Fibroblast of villous mesenchyme (primary cell): ENCODE measurements around the gene PPP2R3A. TPM values are rescaled to one million over a fixed set of nuclear protein-coding genes. Genes with fewer than 3 reads are reported as not detected.
A peak's percentile ranks its signal among the peaks of the same experiment; 100 is the strongest.

ENCODE experiments used
- DNase-seq: peaks from one replicate; pipeline ENCODE4 v3.0.0-alpha.2; 2010; ENCODE audit warnings: low read depth
- H3K4me3 ChIP-seq: 2 replicates; pipeline ENCODE4 v1.5.1; 2011; ENCODE audit warnings: low read depth, mild to moderate bottlenecking, low read length
- CTCF ChIP-seq: IDR thresholded peaks from 2 replicates; pipeline ENCODE4 v1.5.1; 2012; ENCODE audit warnings: low read depth, mild to moderate bottlenecking, low read length; ENCODE audit not compliant: insufficient read depth
- total RNA-seq: library from RNA; depleted of rRNA; stranded (reverse); fragments of >200 nt; gene quantifications from 2 replicates; pipeline ENCODE4 v1.2.3, GENCODE V29; 2012

PPP2R3A gene
- total RNA-seq, 1 donor = 25.9 TPM

DNA sequence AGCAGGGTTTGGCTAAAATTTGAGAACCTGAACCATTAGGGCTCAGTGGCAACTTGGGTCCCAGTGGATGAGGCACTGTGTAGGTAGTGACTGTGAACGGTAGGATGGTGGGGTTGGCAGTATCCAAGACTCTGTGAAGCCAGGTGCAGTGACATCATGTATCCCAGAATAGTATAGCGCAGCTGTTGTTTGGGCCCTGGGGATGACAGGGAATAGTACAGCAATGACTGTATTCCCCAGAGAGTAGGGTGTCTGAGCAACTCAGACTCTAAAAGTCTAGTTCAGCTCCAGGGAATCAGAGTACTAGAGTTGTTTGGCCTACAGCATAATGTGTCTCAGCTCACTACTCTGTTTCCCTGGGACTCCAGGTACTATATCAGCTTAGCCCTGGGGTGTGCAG, 20.7 kb upstream of the PPP2R3A start:
- no peak overlapping the region for H3K4me3 ChIP-seq
- TF ChIP-seq CTCF = no peak
- no peak for DNase-seq

DNA sequence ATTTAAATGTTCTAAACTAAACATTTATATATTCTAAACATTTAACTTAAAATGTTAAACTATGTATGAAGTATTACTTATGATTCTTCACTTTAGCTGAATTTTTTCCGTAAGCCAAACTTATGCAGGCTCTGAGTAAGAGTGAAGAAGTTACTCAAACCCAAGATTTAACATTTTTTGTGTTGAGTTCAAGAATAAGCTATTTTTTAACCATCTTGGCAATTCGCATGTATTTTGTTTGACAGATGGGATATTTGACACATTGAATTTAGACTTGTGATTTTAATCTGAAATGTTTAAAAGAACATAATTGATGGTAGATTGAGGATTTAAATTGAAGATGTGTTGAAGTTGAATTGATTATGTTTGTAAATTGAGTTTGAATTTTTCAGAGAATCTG, 14.6 kb upstream of the PPP2R3A start:
- TF ChIP-seq CTCF = no peak
- no peak for DNase-seq

DNA sequence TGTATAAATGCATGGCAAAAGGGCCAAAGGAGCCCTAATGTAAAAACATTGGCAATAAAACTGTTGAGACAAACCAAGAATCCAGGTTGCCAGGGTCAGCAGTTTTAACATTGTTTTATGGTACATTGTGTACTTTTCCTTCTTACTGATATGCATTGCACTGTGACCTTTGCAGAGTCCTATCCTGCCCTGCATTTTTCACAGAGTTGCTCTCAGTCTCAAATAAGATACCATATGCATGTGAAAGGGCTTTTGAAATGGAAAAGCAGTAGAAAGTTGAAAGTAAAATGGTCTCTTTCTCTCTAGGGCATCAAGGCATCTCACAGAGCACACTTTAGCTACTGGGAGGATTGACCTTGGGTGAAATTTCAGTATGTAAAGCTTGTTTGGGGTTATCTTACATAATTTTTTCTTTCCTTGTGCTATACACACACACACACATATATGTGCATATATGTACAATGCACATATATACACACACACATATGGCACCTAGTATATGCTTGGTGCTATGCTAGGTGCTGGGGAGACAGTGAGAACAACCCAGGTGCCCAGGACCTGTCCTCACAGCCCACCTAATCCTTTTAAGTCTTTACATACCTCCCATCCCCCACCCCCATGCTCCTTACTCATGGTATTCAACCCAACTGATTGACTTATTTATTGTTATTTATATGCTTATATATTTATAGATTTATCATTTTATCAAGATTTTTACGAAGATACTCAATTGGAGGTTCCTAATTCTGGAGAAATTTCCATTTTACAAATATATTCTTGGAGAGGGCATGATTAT, 1.2 kb upstream of the PPP2R3A start:
- DNase-seq = no peak
- no peak overlapping the region for H3K4me3 ChIP-seq
- TF ChIP-seq CTCF = no peak

More for the DNA sequence above, 14.6 kb upstream of the PPP2R3A start:
- no peak overlapping the region for H3K4me3 ChIP-seq

DNA sequence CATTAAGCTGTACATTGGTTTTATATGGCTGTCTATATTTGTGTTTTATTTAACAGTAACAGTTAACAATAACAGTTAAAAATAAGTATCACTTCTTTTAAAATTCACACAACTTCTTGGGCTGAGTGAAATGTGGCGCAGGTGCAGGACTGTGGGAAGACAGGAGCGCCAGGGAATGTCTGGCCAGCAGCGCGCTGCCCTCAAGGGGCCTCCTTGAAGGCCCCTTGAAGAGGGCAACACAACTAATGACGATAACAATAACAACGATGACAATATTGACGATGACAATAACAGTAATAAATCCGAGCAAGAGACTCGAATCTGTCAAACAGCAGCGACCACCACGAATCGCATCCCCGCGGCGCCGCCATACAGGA, 411 bp upstream of the PPP2R3A start:
- TF ChIP-seq CTCF = no peak
- no peak for DNase-seq

DNA sequence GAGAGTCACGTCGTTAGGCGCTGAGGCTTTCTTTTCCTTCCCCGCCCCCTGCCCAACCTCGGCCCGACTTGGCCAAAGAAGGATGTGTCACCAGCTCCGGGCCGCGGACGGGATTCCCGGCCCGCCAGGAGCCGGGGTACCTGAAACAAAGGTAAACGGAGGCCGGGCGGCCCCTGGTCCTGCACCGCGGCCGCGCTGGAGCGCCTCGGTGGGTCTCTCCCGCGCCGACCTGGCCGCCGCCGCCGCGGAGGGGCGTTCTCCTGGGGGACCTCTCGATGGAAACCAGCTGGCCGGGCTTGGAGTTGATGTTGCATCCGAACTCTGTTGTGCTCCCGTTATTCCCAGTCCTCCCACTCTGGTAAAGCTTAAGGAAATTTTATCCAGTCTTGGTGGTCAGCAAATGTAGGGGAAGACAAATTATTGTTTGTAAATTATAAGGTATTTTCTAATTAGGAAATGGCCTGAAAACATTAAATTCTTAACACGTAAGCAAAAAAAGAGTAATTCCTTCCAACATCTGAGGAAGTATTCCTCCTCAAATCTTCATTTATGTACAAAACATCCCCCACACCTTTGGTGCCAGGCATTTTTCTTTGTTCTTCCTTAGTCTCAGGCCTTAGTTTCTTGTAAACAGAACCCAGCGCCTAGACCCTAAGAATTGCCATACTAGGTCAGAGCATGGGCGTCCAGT, 888 bp downstream of the PPP2R3A start:
- H3K4me3 ChIP-seq = peak overlapping the region; percentile 88
- no peak for TF ChIP-seq CTCF
- DNase-seq = peak; percentile 44

More for the DNA sequence above, 411 bp upstream of the PPP2R3A start:
- H3K4me3 ChIP-seq = peak overlapping the region; percentile 50

- peak overlapping the region; percentile 88 for H3K4me3 ChIP-seq
- no peak for TF ChIP-seq CTCF
- no peak for DNase-seq
Observed at GRCh38 chr3:135966962-135967274, 1.4 kb downstream of the PPP2R3A start.
